Measurements from ENCODE around the gene PDSS2. TPM values are rescaled to one million over a fixed set of nuclear protein-coding genes. Genes with fewer than 3 reads are reported as not detected.

Gene PDSS2
- total RNA-seq, 1 donor from 2014 or later, result 19.7 TPM

DNA sequence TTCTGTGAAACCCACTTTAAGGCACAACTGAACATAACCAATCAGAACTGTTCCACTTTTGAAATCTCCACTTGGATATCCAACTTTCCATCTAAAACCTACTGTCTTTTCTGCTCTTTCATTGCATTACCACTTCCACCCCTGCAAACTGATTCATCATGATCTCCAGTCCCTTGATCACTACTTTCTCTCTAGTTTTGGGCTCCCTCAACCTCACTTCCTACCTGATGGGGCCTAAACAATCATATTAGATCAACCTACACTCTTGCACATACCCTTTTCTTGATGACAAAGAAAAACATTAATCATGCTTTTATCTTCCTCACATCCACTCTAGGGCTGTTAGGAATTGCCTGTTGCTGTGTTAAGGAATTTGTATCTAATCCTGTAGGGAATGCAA lies 137.6 kb downstream of the PDSS2 start:
- H3K4me3 ChIP-seq, result no peak overlapping the region
- no peaks in the 10 kb centered on the region for H3K36me3 ChIP-seq
- no peaks in the 10 kb centered on the region for H3K27me3 ChIP-seq (ENCODE audit: low read depth)
- H3K9me3 ChIP-seq (replicated peaks), result no peaks in the 10 kb centered on the region
- no peak overlapping the region for H3K27ac ChIP-seq (replicated peaks)
- TF ChIP-seq, protein P1, sequence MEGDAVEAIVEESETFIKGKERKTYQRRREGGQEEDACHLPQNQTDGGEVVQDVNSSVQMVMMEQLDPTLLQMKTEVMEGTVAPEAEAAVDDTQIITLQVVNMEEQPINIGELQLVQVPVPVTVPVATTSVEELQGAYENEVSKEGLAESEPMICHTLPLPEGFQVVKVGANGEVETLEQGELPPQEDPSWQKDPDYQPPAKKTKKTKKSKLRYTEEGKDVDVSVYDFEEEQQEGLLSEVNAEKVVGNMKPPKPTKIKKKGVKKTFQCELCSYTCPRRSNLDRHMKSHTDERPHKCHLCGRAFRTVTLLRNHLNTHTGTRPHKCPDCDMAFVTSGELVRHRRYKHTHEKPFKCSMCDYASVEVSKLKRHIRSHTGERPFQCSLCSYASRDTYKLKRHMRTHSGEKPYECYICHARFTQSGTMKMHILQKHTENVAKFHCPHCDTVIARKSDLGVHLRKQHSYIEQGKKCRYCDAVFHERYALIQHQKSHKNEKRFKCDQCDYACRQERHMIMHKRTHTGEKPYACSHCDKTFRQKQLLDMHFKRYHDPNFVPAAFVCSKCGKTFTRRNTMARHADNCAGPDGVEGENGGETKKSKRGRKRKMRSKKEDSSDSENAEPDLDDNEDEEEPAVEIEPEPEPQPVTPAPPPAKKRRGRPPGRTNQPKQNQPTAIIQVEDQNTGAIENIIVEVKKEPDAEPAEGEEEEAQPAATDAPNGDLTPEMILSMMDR (IDR thresholded peaks at IDR 0.05; ENCODE audit: borderline replicate concordance), result no peak
- intact Hi-C loops (cut with micrococcal nuclease), result no loop called here
- H3K4me1 ChIP-seq, result no peaks in the 10 kb centered on the region
- no peak for DNase-seq

DNA sequence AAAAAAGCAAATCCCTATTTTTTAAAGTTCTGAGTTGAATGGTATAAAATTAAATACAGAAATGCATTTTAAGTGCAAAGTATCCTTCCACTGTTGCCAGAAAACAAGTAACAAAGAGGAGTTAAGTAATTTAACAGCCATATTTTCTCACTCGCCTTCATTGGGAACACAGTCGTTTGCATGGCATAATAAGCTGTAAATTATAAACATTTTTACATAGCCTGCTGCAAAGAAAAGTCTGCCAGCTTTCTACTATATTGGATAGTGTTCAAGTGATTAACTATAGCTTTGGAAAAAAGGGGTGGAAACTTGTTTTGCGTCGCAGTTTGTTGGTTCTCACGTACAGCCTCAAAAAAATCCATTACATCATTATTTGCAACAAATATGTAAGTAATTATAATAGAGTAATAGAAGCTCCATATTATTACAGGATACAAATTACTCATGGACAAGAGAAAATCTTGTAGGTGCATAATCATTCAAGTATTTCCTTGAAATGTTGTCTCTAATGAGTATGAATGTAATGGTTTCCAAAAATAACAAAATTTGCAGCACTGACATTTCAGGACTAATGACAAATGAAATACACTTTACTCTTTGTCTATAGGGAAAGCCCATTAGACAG lies 139.3 kb downstream of the PDSS2 start:
- Histone ChIP-seq H3K4me1 (no peaks in the 10 kb centered on the region), H3K9me3 (replicated peaks) (no peaks in the 10 kb centered on the region), H3K4me3 (no peak overlapping the region), H3K27me3 (ENCODE audit: low read depth) (no peaks in the 10 kb centered on the region), H3K27ac (replicated peaks) (no peak overlapping the region), H3K36me3 (no peaks in the 10 kb centered on the region)
- DNase-seq, result no peak
- TF ChIP-seq, protein P1 (IDR thresholded peaks at IDR 0.05; ENCODE audit: borderline replicate concordance), result no peak
- intact Hi-C loops (cut with micrococcal nuclease), result no loop called here

DNA sequence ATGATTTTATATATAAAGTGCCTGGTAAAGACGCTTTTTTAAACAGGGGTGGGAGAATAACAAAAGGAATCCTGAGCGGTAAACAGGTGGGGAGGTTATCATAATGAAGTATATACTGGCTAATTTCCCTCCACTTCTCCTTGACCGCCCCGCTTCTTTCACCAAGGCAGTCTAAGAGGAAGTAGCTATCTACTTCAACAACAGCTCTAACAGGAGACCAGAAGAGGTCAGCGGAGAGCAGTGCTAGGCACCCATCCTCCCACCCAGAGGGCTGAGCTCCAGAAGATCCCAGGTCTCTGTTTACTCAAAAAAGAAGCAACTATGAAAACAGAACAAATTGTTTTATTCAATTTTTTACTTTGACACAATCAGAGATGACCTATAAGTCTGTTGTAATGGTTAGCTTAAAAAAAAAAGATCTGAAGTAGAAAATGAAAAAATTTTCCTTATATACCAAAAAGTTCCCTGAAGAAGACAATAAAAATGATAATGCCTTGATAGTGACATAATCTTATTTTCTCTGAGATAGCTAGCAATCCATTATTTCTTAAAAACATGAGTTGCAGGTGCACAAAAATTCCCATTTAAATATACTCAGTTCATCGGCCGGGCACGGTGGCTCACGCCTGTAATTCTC lies 141.1 kb downstream of the PDSS2 start:
- intact Hi-C loops (cut with micrococcal nuclease), result no loop called here

DNA sequence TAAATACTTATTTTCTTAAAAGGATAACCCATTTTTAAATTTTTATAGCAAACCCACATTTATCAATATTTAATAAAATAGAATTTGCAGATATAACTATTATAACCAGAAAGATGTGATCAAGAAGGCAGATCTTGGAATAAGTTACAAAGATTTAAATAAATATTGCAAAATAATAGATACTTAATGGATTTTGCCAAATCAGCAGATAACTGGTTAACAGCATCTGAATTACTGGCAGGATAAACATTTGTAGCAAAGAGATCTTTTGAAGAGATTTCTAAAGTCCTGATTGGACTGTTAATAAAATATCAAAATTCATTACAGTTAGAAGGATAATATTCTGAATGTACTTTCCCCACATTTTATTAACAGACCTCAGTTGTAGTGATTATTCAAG lies 144.2 kb downstream of the PDSS2 start:
- DNase-seq, result no peak
- Histone ChIP-seq H3K4me1 (no peaks in the 10 kb centered on the region), H3K27ac (replicated peaks) (no peak overlapping the region), H3K4me3 (no peak overlapping the region), H3K9me3 (replicated peaks) (no peaks in the 10 kb centered on the region), H3K27me3 (ENCODE audit: low read depth) (no peaks in the 10 kb centered on the region), H3K36me3 (no peaks in the 10 kb centered on the region)
- intact Hi-C loops (cut with micrococcal nuclease), result no loop called here
- TF ChIP-seq, protein P1 (IDR thresholded peaks at IDR 0.05; ENCODE audit: borderline replicate concordance), result no peak

More for the DNA sequence above, 141.1 kb downstream of the PDSS2 start:
- TF ChIP-seq, protein P1 (IDR thresholded peaks at IDR 0.05; ENCODE audit: borderline replicate concordance), result peak; percentile 74
- Histone ChIP-seq H3K27ac (replicated peaks) (no peak overlapping the region), H3K27me3 (ENCODE audit: low read depth) (no peaks in the 10 kb centered on the region), H3K4me1 (no peaks in the 10 kb centered on the region), H3K36me3 (no peaks in the 10 kb centered on the region), H3K9me3 (replicated peaks) (no peaks in the 10 kb centered on the region), H3K4me3 (no peak overlapping the region)
- peak; percentile 27 for DNase-seq

DNA sequence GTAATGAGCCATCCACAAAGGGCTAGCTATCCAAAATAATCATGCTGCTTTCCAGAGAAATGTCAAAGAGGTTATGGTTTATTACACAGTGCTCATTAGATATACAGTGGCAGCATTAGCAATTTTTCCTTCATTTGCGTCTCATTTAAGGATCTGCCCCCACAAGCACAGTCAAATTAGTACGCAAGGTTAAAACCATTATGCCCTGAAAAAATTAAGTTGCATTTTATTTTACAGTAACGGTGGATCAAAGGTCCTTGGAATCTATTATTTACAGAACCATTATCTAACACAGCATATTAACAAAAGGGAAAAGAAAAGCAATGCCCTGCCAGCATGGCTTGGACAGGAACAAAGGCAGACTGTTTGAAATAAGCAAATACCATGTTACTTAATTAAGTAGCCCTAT lies 144.8 kb downstream of the PDSS2 start:
- no peaks in the 10 kb centered on the region for H3K4me1 ChIP-seq
- H3K27ac ChIP-seq (replicated peaks), result no peak overlapping the region
- H3K36me3 ChIP-seq, result no peaks in the 10 kb centered on the region
- H3K9me3 ChIP-seq (replicated peaks), result no peaks in the 10 kb centered on the region
- intact Hi-C loops (cut with micrococcal nuclease), result no loop called here
- H3K4me3 ChIP-seq, result no peak overlapping the region
- DNase-seq, result no peak
- TF ChIP-seq, protein P1 (IDR thresholded peaks at IDR 0.05; ENCODE audit: borderline replicate concordance), result no peak
- no peaks in the 10 kb centered on the region for H3K27me3 ChIP-seq (ENCODE audit: low read depth)
